GM21360 (cell line): Measurements from ENCODE around the gene VSNL1.

Source experiments
- ATAC-seq: cut with Tn5 transposase; IDR thresholded peaks from one replicate; pipeline ENCODE4 v1.9.1; 2021; ENCODE audit warnings: mild to moderate bottlenecking, moderate library complexity; ENCODE audit not compliant: unreplicated experiment

VSNL1 gene

GRCh38 chr2:17682098-17682857 lies 141.8 kb downstream of the VSNL1 start:
- no peak for ATAC-seq

- ATAC-seq: no peak
These were observed 143.5 kb downstream of the VSNL1 start for GRCh38 chr2:17683981-17684380.

GRCh38 chr2:17688600-17688999 lies 148.1 kb downstream of the VSNL1 start:
- no peak for ATAC-seq

- ATAC-seq: no peak
These were observed 148.5 kb downstream of the VSNL1 start for GRCh38 chr2:17689010-17689409.

- ATAC-seq: no peak
These were observed 150.3 kb downstream of the VSNL1 start for GRCh38 chr2:17690776-17691175.
